ENCODE data around the gene CDH20.

CDH20 gene

GRCh38 chr18:61579581-61579980 lies 246.4 kb downstream of the CDH20 start:
- Histone ChIP-seq H3K4me1 (peaks cover 21% of the 10 kb centered on the region), H3K36me3 (no peaks in the 10 kb centered on the region), H3K4me3 (no peak overlapping the region), H3K27me3 (no peaks in the 10 kb centered on the region), H3K9ac (no peak overlapping the region), H3K27ac (no peak overlapping the region), H3K9me3 (no peaks in the 10 kb centered on the region), H3K4me2 (peak overlapping the region; percentile 41), H4K20me1 (no peaks in the 10 kb centered on the region)
- no peak for TF ChIP-seq Cebpa-rat (IDR thresholded peaks at IDR 0.05)

DNA sequence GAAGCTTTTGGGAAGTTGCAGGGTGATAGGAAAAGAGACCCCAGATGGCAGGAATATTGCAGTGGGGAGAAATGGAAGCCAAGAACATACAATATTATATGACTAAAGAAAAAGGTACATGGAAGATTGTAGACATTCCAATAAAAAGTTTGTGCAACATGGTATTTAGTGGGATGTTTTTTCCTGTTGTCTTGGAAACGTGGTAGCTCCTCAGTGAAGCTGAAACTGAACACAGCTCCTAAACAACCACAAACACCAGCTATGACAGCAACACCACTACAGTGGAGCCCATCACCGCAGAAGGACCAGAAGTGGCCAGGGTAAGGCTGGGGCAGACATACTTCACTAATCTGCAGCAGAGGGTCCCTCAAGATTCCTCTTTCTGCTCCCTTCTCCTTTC lies 246.8 kb downstream of the CDH20 start:
- Histone ChIP-seq H3K27ac (no peak overlapping the region), H3K9ac (no peak overlapping the region), H3K4me3 (no peak overlapping the region), H3K36me3 (no peaks in the 10 kb centered on the region), H3K27me3 (no peaks in the 10 kb centered on the region), H3K9me3 (no peaks in the 10 kb centered on the region), H3K4me1 (peaks cover 21% of the 10 kb centered on the region), H3K4me2 (peak overlapping the region; percentile 41), H4K20me1 (no peaks in the 10 kb centered on the region)
- no peak for TF ChIP-seq Cebpa-rat (IDR thresholded peaks at IDR 0.05)

DNA sequence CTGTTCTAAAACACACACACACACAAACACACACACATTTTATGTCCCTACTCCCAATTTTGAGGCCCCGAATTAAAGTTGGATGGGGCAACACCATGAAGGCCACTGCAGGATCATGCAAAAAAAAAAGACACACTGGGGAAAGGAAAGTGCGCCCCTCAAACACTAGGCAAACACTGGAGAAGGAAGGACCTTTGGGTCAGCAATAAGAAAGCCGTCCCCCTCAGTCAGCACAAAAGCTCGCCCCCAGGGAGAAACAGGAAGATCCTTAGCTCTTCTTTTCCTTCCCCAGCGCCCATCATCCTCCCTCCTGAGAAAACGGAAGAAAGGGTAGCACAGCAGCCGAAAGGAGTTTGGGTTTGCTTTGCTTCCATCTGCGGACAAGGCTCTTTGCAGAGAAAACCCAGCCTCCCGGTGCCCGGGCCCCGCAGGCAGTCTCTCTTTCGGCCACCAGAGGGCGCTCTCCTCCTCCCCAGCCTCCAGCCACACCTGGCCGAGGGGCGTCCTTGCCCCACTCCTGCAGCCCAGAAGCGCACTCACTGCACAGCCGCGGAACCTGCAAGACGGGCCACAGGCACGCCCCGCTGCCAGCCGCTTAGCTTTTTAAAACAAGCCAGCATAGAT lies 248.5 kb downstream of the CDH20 start:
- H3K9ac ChIP-seq: no peak overlapping the region
- no peaks in the 10 kb centered on the region for H3K36me3 ChIP-seq
- peak overlapping the region; percentile 65 for H3K4me2 ChIP-seq
- no peaks in the 10 kb centered on the region for H3K27me3 ChIP-seq
- peaks cover 21% of the 10 kb centered on the region for H3K4me1 ChIP-seq
- no peak overlapping the region for H3K4me3 ChIP-seq
- no peaks in the 10 kb centered on the region for H3K9me3 ChIP-seq
- H4K20me1 ChIP-seq: no peaks in the 10 kb centered on the region
- no peak overlapping the region for H3K27ac ChIP-seq
- TF ChIP-seq Cebpa-rat (IDR thresholded peaks at IDR 0.05): no peak

DNA sequence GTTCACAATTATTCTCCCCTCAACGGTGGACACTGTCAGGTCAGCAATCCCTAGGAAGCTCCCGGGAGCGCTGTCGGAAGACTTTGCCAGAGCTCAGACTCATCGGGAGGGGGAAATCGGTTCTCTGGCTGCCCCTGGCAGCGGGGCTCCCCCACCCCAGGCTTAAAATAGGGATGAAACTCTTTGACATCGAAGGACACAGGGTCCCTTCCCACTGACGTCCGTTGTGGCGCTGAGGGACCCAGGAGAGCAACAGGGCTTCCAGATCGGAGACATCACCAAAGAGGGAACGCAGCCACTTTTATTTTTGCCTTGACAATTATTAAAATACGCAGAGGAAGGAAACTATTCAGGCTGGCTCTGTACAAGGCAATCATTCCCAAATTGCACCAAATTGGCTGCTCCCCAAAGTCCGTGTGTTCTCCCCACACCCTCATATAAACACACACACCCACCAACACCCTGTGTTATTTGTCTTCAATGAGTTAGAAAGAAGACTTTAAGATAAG lies 249.0 kb downstream of the CDH20 start:
- Histone ChIP-seq H3K9me3 (no peaks in the 10 kb centered on the region), H4K20me1 (no peaks in the 10 kb centered on the region), H3K9ac (no peak overlapping the region), H3K27ac (no peak overlapping the region), H3K4me2 (peak overlapping the region; percentile 65), H3K36me3 (no peaks in the 10 kb centered on the region), H3K27me3 (no peaks in the 10 kb centered on the region), H3K4me3 (no peak overlapping the region), H3K4me1 (peaks cover 21% of the 10 kb centered on the region)
- TF ChIP-seq Cebpa-rat (IDR thresholded peaks at IDR 0.05): no peak

GRCh38 chr18:61583548-61583947 lies 250.3 kb downstream of the CDH20 start:
- no peaks in the 10 kb centered on the region for H3K36me3 ChIP-seq
- no peak overlapping the region for H3K27ac ChIP-seq
- no peak overlapping the region for H3K4me3 ChIP-seq
- peaks cover 30% of the 10 kb centered on the region for H3K4me1 ChIP-seq
- H3K9me3 ChIP-seq: no peaks in the 10 kb centered on the region
- no peaks in the 10 kb centered on the region for H4K20me1 ChIP-seq
- H3K9ac ChIP-seq: no peak overlapping the region
- H3K27me3 ChIP-seq: no peaks in the 10 kb centered on the region
- no peak for TF ChIP-seq Cebpa-rat (IDR thresholded peaks at IDR 0.05)
- no peak overlapping the region for H3K4me2 ChIP-seq

GRCh38 chr18:61587865-61588264 lies 254.6 kb downstream of the CDH20 start:
- no peak overlapping the region for H3K27ac ChIP-seq
- TF ChIP-seq Cebpa-rat (IDR thresholded peaks at IDR 0.05): no peak

DNA sequence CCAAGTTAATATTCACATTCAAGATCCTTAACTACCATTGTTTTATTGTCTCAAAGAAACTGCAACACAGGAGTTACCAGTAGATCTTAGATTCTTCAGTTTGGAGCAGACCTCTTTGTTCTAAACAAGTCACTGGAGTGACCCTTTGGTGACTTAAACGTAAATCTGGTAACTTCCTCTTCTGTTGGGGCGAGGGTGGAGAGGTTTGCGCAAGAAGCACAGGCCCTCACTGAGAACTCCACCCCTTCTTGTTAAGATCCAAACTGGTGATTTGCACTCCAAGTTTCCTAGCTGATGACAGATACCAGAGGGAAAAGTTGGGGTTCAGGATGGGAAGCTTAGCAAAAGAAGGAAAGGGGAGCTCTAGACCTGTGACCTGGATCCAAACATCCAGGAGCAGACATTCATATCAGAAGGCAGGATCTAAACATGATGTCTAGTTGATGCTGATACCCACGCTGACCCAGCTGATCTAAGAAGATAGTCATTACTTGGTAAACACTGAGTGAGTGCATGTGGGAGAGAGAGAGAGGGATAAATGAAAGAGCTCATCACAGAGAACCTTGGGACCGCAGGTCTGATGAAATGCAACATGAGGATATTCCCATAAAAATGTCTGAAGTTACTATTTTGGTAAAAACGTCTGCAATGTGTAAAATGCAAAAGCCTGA lies 256.0 kb downstream of the CDH20 start:
- no peak overlapping the region for H3K4me3 ChIP-seq
- H3K36me3 ChIP-seq: no peaks in the 10 kb centered on the region
- peaks cover 11% of the 10 kb centered on the region for H3K4me1 ChIP-seq
- no peak overlapping the region for H3K9ac ChIP-seq
- H3K9me3 ChIP-seq: no peaks in the 10 kb centered on the region
- no peaks in the 10 kb centered on the region for H4K20me1 ChIP-seq
- no peak overlapping the region for H3K4me2 ChIP-seq
- no peak overlapping the region for H3K27ac ChIP-seq
- no peak for TF ChIP-seq Cebpa-rat (IDR thresholded peaks at IDR 0.05)
- H3K27me3 ChIP-seq: no peaks in the 10 kb centered on the region

More at GRCh38 chr18:61587865-61588264, 254.6 kb downstream of the CDH20 start:
- no peak overlapping the region for H3K9ac ChIP-seq
- no peaks in the 10 kb centered on the region for H4K20me1 ChIP-seq
- peaks cover 11% of the 10 kb centered on the region for H3K4me1 ChIP-seq
- H3K4me3 ChIP-seq: no peak overlapping the region
- H3K9me3 ChIP-seq: no peaks in the 10 kb centered on the region
- H3K27me3 ChIP-seq: no peaks in the 10 kb centered on the region
- H3K4me2 ChIP-seq: peak overlapping the region; percentile 44
- no peaks in the 10 kb centered on the region for H3K36me3 ChIP-seq

DNA sequence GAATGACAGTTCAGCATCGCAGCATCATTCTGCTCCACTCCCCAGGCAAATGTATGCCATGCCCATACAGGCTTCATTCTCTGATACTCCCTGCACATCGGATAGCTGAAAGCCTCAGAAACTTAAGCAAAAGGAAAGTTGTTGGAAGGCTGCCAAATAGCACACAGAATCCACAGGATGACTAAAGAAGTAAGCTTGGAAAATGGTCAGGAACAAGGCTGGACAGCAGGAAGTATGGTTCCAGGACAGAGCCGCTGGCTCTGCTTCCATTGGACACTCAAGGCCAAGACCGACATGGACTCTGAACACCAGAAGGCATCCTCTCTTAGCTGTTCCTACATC lies 256.5 kb downstream of the CDH20 start:
- Histone ChIP-seq H3K9me3 (no peaks in the 10 kb centered on the region), H3K4me1 (peaks cover 11% of the 10 kb centered on the region), H3K27ac (no peak overlapping the region), H3K9ac (no peak overlapping the region), H3K4me2 (no peak overlapping the region), H3K4me3 (no peak overlapping the region), H3K36me3 (no peaks in the 10 kb centered on the region), H3K27me3 (no peaks in the 10 kb centered on the region), H4K20me1 (no peaks in the 10 kb centered on the region)
- no peak for TF ChIP-seq Cebpa-rat (IDR thresholded peaks at IDR 0.05)

DNA sequence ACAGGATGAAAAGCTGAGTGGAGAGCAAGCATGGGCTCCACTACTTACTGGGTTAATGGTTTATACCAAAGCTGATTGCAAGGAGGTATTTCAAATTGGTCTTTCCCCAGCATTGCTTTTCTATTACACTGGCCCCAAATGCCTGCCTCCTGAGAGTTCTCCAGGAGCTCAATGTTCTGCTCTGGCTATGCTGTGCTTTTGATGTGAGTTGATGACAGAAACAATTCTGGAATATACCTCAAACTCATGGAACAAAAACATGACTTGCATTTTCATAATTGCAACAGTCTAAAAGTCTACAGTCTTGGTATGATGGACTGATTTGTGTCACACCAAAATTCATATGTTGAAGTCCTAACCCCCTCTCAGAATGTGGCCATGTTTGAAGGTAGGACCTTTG lies 258.0 kb downstream of the CDH20 start:
- no peaks in the 10 kb centered on the region for H3K27me3 ChIP-seq
- no peak for TF ChIP-seq Cebpa-rat (IDR thresholded peaks at IDR 0.05)
- H4K20me1 ChIP-seq: no peaks in the 10 kb centered on the region
- H3K9ac ChIP-seq: no peak overlapping the region
- no peaks in the 10 kb centered on the region for H3K9me3 ChIP-seq
- H3K27ac ChIP-seq: no peak overlapping the region
- H3K4me2 ChIP-seq: no peak overlapping the region
- H3K36me3 ChIP-seq: no peaks in the 10 kb centered on the region
- no peak overlapping the region for H3K4me3 ChIP-seq
- peaks cover 11% of the 10 kb centered on the region for H3K4me1 ChIP-seq

GRCh38 chr18:61595615-61596251 lies 262.5 kb downstream of the CDH20 start:
- no peaks in the 10 kb centered on the region; the same call in 1 of the 2 replicates for H3K9me3 ChIP-seq
- H3K27ac ChIP-seq: no peak overlapping the region
- no peaks in the 10 kb centered on the region for H3K36me3 ChIP-seq
- H3K4me2 ChIP-seq: no peak overlapping the region
- peaks cover 30% of the 10 kb centered on the region for H3K4me1 ChIP-seq
- no peaks in the 10 kb centered on the region for H3K27me3 ChIP-seq
- TF ChIP-seq Cebpa-rat (IDR thresholded peaks at IDR 0.05): no peak
- H3K9ac ChIP-seq: no peak overlapping the region
- no peak overlapping the region for H3K4me3 ChIP-seq
- no peaks in the 10 kb centered on the region for H4K20me1 ChIP-seq

Data from BLaER1 (cell line).